ENCODE results near the gene PAK5.

Gene PAK5

GRCh38 chr20:9775176-9775575 is 63.7 kb downstream of the PAK5 start:
- DNase-seq: no peak

- DNase-seq: no peak
These were observed 68.9 kb downstream of the PAK5 start for GRCh38 chr20:9769954-9770353.

- DNase-seq: no peak
These were observed 77.4 kb downstream of the PAK5 start for GRCh38 chr20:9761476-9761875.

- no peak for DNase-seq
These were observed 79.5 kb downstream of the PAK5 start for GRCh38 chr20:9759392-9759791.

- no peak for DNase-seq
These were observed 80.1 kb downstream of the PAK5 start for GRCh38 chr20:9758752-9759151.

GRCh38 chr20:9756660-9757059 is 82.2 kb downstream of the PAK5 start:
- DNase-seq: no peak

GRCh38 chr20:9755301-9755700 is 83.6 kb downstream of the PAK5 start:
- DNase-seq: no peak

- DNase-seq: no peak
These were observed 94.3 kb downstream of the PAK5 start for GRCh38 chr20:9744551-9744950.

GRCh38 chr20:9743871-9744270 is 95.0 kb downstream of the PAK5 start:
- DNase-seq: no peak

GRCh38 chr20:9742821-9743220 is 96.1 kb downstream of the PAK5 start:
- DNase-seq: no peak

- DNase-seq: no peak
These were observed 96.9 kb downstream of the PAK5 start for GRCh38 chr20:9741996-9742395.

GRCh38 chr20:9740486-9740885 is 98.4 kb downstream of the PAK5 start:
- DNase-seq: no peak

GRCh38 chr20:9739991-9740390 is 98.9 kb downstream of the PAK5 start:
- no peak for DNase-seq

- DNase-seq: no peak
These were observed 102.5 kb downstream of the PAK5 start for GRCh38 chr20:9736373-9736772.

- no peak for DNase-seq
These were observed 115.2 kb downstream of the PAK5 start for GRCh38 chr20:9723501-9724202.

- DNase-seq: no peak
These were observed 127.0 kb downstream of the PAK5 start for GRCh38 chr20:9711872-9712271.

GRCh38 chr20:9710685-9711084 is 128.2 kb downstream of the PAK5 start:
- DNase-seq: no peak

- DNase-seq: no peak
These were observed 133.0 kb downstream of the PAK5 start for GRCh38 chr20:9705722-9706476.

GRCh38 chr20:9699181-9699580 is 139.7 kb downstream of the PAK5 start:
- no peak for DNase-seq

- no peak for DNase-seq
These were observed 149.8 kb downstream of the PAK5 start for GRCh38 chr20:9689041-9689440.

GRCh38 chr20:9686866-9687265 is 152.0 kb downstream of the PAK5 start:
- DNase-seq: no peak

GRCh38 chr20:9686455-9686854 is 152.4 kb downstream of the PAK5 start:
- DNase-seq: no peak

GRCh38 chr20:9686001-9686400 is 152.9 kb downstream of the PAK5 start:
- no peak for DNase-seq

GRCh38 chr20:9685011-9685410 is 153.9 kb downstream of the PAK5 start:
- no peak for DNase-seq
